ENCODE data around the gene MDFIC2. TPM values are rescaled to one million over a fixed set of nuclear protein-coding genes. Genes with fewer than 3 reads are reported as not detected.

The MDFIC2 gene
- total and polyA plus RNA-seq, 2 experiments from 2014 or later: not detected

GRCh38 chr3:70227437-70227836 lies 85.0 kb downstream of the MDFIC2 start:
- no peaks in the 10 kb centered on the region for H3K79me2 ChIP-seq (replicated peaks; ENCODE audit: insufficient read depth)
- no peak overlapping the region for H3K27ac Mint-ChIP-seq
- no peaks in the 10 kb centered on the region for H3F3A ChIP-seq (replicated peaks; ENCODE audit: low read depth)
- no peak overlapping the region for H2AFZ ChIP-seq
- H4K20me1 ChIP-seq (replicated peaks; ENCODE audit: insufficient read depth): no peaks in the 10 kb centered on the region
- H3K4me1 Mint-ChIP-seq: peaks cover 19% of the 10 kb centered on the region
- 0 out of 2 replicates have a peak, but pooled peaks cover 3% of the 10 kb centered on the region for H3K9me2 ChIP-seq (ENCODE audit: insufficient read depth)
- H3K36me3 ChIP-seq (ENCODE audit: insufficient read depth): no peaks in the 10 kb centered on the region
- H3K36me3 Mint-ChIP-seq (ENCODE audit: low read depth): no peaks in the 10 kb centered on the region
- DNase-seq (ENCODE audit: low spot score) (no peak), ATAC-seq (no peak)
- no peaks in the 10 kb centered on the region for H3K27me3 ChIP-seq (ENCODE audit: insufficient read depth)
- TF ChIP-seq ZNF114 (CRISPR knock-in tag; IDR thresholded peaks at IDR 0.05) (no peak), ETS1 (IDR thresholded peaks at IDR 0.05) (no peak), ZNF331 (CRISPR knock-in tag; IDR thresholded peaks at IDR 0.05; ENCODE audit: low read depth) (no peak), CTCF (conservative IDR thresholded peaks at IDR 0.05; ENCODE audit: low read depth in 2 of 2) (no peak), REST (IDR thresholded peaks at IDR 0.05; ENCODE audit: unreplicated experiment) (no peak), ZNF462 (CRISPR knock-in tag; IDR thresholded peaks at IDR 0.05) (no peak), NANOG (IDR thresholded peaks at IDR 0.05; ENCODE audit: borderline replicate concordance) (no peak), EZH2phosphoT487 (IDR thresholded peaks at IDR 0.05; ENCODE audit: unreplicated experiment) (no peak), POLR2AphosphoS5 (IDR thresholded peaks at IDR 0.05; ENCODE audit: low read depth) (no peak), STAT1 (IDR thresholded peaks at IDR 0.05; ENCODE audit: unreplicated experiment) (no peak), CREB1 (CRISPR knock-in tag; IDR thresholded peaks at IDR 0.05; ENCODE audit: low read depth) (no peak), EZH2 (IDR thresholded peaks at IDR 0.05; ENCODE audit: low read depth, unreplicated experiment) (no peak)
- H3K27me3 Mint-ChIP-seq (ENCODE audit: insufficient read depth, low read depth, poor library complexity): no peaks in the 10 kb centered on the region
- H3K9me3 Mint-ChIP-seq: no peaks in the 10 kb centered on the region
- no peak overlapping the region for H3K4me3 Mint-ChIP-seq
- no peak overlapping the region for H3K27ac ChIP-seq (ENCODE audit: low read depth)
- no peaks in the 10 kb centered on the region for H3K4me1 ChIP-seq (ENCODE audit: insufficient read depth)
- H3K4me3 ChIP-seq: no peak overlapping the region
- no peak overlapping the region for H3K4me2 ChIP-seq
